ENCODE measurements around the gene CKB. TPM values are rescaled to one million over a fixed set of nuclear protein-coding genes. Genes with fewer than 3 reads are reported as not detected.

Gene CKB
- total and polyA plus RNA-seq, 4 donors = 46.6 to 109 (median 84.7) TPM

GRCh38 chr14:103561381-103562178 lies 39.0 kb upstream of the CKB start:
- Histone ChIP-seq H3K4me1 (ENCODE audit: control insufficient read depth in 1 of 2, insufficient read depth in 2 of 2, low read length in 2 of 2) (no peaks in the 10 kb centered on the region), H3K4me3 (ENCODE audit: low read length in 2 of 2) (peak overlapping the region; percentile 83 to 90), H3K27me3 (ENCODE audit: control insufficient read depth in 1 of 2, insufficient read depth in 2 of 2, low read length in 1 of 2) (no peaks in the 10 kb centered on the region), H3K27ac (ENCODE audit: low read depth in 1 of 2, low read length in 2 of 2) (peak overlapping the region in 1 of 2 donors; percentile 72), H3K36me3 (ENCODE audit: control insufficient read depth in 1 of 2, insufficient read depth in 2 of 2, low read length in 1 of 2) (no peaks in the 10 kb centered on the region), H3K9me3 (ENCODE audit: control insufficient read depth, low read length) (no peaks in the 10 kb centered on the region)
- intact Hi-C loops (cut with DNase I) = loop anchor here in 1 of 2 donors (2.0 kb wide), 1 partner anchor 65 kb away; no protein-coding TSS in a partner anchor
- DNase-seq (peak in 1 of 2 donors; percentile 59), ATAC-seq (ENCODE audit: low FRiP score) (peak; percentile 63)
- 5% methylated on average over 36 of the region's 36 CpGs for WGBS, 2 donors

- H3K4me1 ChIP-seq (ENCODE audit: control insufficient read depth in 1 of 2, insufficient read depth in 2 of 2, low read length in 2 of 2) = no peaks in the 10 kb centered on the region
- WGBS, 2 donors = 74 to 75% methylated on average over 8 of the region's 8 CpGs
- intact Hi-C loops (cut with DNase I) = loop anchor here in 1 of 2 donors (2.0 kb wide), 1 partner anchor 66 kb away; no protein-coding TSS in a partner anchor
- H3K27ac ChIP-seq (ENCODE audit: low read depth in 1 of 2, low read length in 2 of 2) = no peak overlapping the region
- ATAC-seq (ENCODE audit: low FRiP score) = no peak
- no peaks in the 10 kb centered on the region for H3K27me3 ChIP-seq (ENCODE audit: control insufficient read depth in 1 of 2, insufficient read depth in 2 of 2, low read length in 1 of 2)
- no peak overlapping the region for H3K4me3 ChIP-seq (ENCODE audit: low read length in 2 of 2)
- DNase-seq = peak in 1 of 2 donors; percentile 16
- H3K36me3 ChIP-seq (ENCODE audit: control insufficient read depth in 1 of 2, insufficient read depth in 2 of 2, low read length in 1 of 2) = no peaks in the 10 kb centered on the region
- H3K9me3 ChIP-seq (ENCODE audit: control insufficient read depth, low read length) = no peaks in the 10 kb centered on the region
Measured at GRCh38 chr14:103560691-103561090, 38.1 kb upstream of the CKB start.

DNA sequence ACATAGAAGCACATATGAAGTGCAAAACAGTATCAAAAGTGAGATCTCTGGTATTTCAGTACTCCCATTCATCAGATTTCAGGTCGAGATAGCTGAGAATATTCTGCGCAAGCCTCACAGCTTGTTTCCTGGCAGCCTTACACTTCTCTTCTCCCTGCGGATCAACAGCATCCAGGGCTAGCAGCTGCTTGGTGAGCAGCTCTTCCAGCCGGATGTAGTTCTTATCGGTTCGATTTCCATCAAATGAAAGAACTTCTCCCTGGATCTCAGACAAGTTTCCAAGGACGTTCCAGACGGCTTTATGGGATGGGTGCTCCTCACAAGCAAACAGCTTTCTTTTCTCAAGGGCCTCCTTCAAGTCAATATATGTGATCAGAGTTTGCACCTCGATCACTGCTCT lies 37.1 kb upstream of the CKB start:
- intact Hi-C loops (cut with DNase I) = loop anchor here in 1 of 2 donors (2.0 kb wide), 1 partner anchor 67 kb away; no protein-coding TSS in a partner anchor
- H3K27ac ChIP-seq (ENCODE audit: low read depth in 1 of 2, low read length in 2 of 2) = no peak overlapping the region
- H3K4me3 ChIP-seq (ENCODE audit: low read length in 2 of 2) = no peak overlapping the region
- H3K9me3 ChIP-seq (ENCODE audit: control insufficient read depth, low read length) = no peaks in the 10 kb centered on the region
- DNase-seq (peak in 1 of 2 donors; percentile 12), ATAC-seq (ENCODE audit: low FRiP score) (no peak)
- no peaks in the 10 kb centered on the region for H3K27me3 ChIP-seq (ENCODE audit: control insufficient read depth in 1 of 2, insufficient read depth in 2 of 2, low read length in 1 of 2)
- H3K36me3 ChIP-seq (ENCODE audit: control insufficient read depth in 1 of 2, insufficient read depth in 2 of 2, low read length in 1 of 2) = no peaks in the 10 kb centered on the region
- H3K4me1 ChIP-seq (ENCODE audit: control insufficient read depth in 1 of 2, insufficient read depth in 2 of 2, low read length in 2 of 2) = no peaks in the 10 kb centered on the region
- 73 to 77% methylated on average over 9 of the region's 9 CpGs for WGBS, 2 donors

- intact Hi-C loops (cut with DNase I) = no loop called here
- H3K27ac ChIP-seq (ENCODE audit: low read depth in 1 of 2, low read length in 2 of 2) = no peak overlapping the region
- H3K27me3 ChIP-seq (ENCODE audit: control insufficient read depth in 1 of 2, insufficient read depth in 2 of 2, low read length in 1 of 2) = no peaks in the 10 kb centered on the region
- DNase-seq = peak in 1 of 2 donors; percentile 26
- no peaks in the 10 kb centered on the region for H3K4me1 ChIP-seq (ENCODE audit: control insufficient read depth in 1 of 2, insufficient read depth in 2 of 2, low read length in 2 of 2)
- 80% methylated on average over 16 of the region's 16 CpGs for WGBS, 2 donors
- ATAC-seq (ENCODE audit: low FRiP score) = no peak
- H3K36me3 ChIP-seq (ENCODE audit: control insufficient read depth in 1 of 2, insufficient read depth in 2 of 2, low read length in 1 of 2) = no peaks in the 10 kb centered on the region
- H3K4me3 ChIP-seq (ENCODE audit: low read length in 2 of 2) = no peak overlapping the region
- no peaks in the 10 kb centered on the region for H3K9me3 ChIP-seq (ENCODE audit: control insufficient read depth, low read length)
Measured at GRCh38 chr14:103558071-103558882, 35.6 kb upstream of the CKB start.

DNA sequence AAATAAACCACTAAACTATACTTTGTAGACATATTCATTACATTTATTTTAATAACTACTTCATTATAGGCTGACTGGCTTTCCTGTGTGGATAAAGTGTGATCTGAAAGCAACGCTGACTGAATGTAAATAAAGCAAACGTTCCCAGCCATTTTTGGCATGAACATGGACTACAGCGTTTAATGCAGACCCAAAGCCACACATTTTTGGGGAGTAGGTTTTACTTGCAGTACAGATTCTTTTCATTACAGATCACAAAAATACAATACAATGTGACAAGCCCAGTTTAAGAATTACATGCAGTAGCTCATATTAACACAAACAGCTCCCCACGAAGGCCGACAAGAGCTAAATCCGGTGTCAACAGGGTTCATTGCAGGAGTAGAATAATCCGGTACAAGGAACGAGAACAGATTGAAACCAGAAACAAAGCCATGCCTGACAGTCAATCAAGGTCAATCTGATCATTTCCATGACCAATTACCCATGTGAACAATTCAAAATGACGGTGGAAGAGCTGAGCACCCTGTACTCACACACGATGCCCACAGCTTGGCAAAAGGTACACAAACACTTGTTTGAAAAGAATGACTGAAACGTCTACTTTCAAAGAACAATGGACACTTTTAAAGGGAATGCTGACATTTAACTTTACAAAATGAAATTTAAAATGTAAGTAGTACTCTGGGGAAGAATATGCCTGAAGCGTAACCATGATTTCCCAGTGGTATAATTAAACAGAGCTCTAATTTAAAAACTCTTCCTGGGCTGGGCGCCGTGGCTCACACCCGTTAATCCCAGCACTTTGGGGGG lies 34.5 kb upstream of the CKB start:
- intact Hi-C loops (cut with DNase I) = no loop called here
- Histone ChIP-seq H3K4me1 (ENCODE audit: control insufficient read depth in 1 of 2, insufficient read depth in 2 of 2, low read length in 2 of 2) (no peaks in the 10 kb centered on the region), H3K27ac (ENCODE audit: low read depth in 1 of 2, low read length in 2 of 2) (no peak overlapping the region), H3K9me3 (ENCODE audit: control insufficient read depth, low read length) (no peaks in the 10 kb centered on the region), H3K36me3 (ENCODE audit: control insufficient read depth in 1 of 2, insufficient read depth in 2 of 2, low read length in 1 of 2) (no peaks in the 10 kb centered on the region), H3K27me3 (ENCODE audit: control insufficient read depth in 1 of 2, insufficient read depth in 2 of 2, low read length in 1 of 2) (no peaks in the 10 kb centered on the region), H3K4me3 (ENCODE audit: low read length in 2 of 2) (no peak overlapping the region)
- no peak for ATAC-seq (ENCODE audit: low FRiP score)
- 55 to 57% methylated on average over 15 of the region's 15 CpGs for WGBS, 2 donors
- DNase-seq = peak in 1 of 2 donors; percentile 27

DNA sequence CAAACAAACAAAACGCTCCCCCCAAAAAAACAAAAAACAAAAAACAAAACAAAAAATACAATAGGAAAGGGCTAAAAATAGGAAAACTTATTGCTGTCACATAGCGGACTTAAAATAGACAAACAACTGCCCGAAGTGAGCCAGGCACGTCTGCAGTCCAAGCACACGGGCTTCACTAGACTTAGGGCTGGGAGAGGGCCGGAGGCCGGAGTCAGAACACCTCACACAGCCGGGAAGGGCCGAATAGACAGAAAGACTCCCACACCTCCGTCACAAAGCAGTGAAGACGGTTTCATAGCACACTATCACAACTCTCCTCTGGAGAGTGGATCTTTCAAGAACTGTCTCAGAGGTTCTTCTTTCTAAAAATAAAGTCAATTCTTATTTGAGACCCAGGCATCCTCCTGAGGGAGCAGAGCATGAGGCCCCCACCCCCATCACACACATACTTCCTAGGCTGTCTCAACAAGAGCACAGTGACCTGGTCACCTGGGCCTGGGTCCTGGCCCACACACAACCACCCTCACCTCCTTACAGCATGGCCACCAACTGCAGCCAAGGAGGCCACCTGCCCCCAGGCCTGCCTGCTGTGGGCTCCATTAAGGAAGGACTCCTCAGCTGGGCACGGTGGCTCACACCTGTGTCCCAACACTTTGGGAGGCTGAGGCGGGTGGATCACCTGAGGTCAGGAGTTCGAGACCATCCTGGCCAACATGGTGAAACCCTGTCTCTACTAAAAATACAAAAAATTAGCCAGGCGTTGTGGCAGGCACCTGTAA lies 33.1 kb upstream of the CKB start:
- Histone ChIP-seq H3K9me3 (ENCODE audit: control insufficient read depth, low read length) (no peaks in the 10 kb centered on the region), H3K27ac (ENCODE audit: low read depth in 1 of 2, low read length in 2 of 2) (no peak overlapping the region), H3K36me3 (ENCODE audit: control insufficient read depth in 1 of 2, insufficient read depth in 2 of 2, low read length in 1 of 2) (no peaks in the 10 kb centered on the region), H3K27me3 (ENCODE audit: control insufficient read depth in 1 of 2, insufficient read depth in 2 of 2, low read length in 1 of 2) (no peaks in the 10 kb centered on the region), H3K4me3 (ENCODE audit: low read length in 2 of 2) (no peak overlapping the region), H3K4me1 (ENCODE audit: control insufficient read depth in 1 of 2, insufficient read depth in 2 of 2, low read length in 2 of 2) (no peaks in the 10 kb centered on the region)
- 58 to 63% methylated on average over 15 of the region's 15 CpGs for WGBS, 2 donors
- peak in 1 of 2 donors; percentile 52 for DNase-seq
- no peak for ATAC-seq (ENCODE audit: low FRiP score)
- intact Hi-C loops (cut with DNase I) = no loop called here

DNA sequence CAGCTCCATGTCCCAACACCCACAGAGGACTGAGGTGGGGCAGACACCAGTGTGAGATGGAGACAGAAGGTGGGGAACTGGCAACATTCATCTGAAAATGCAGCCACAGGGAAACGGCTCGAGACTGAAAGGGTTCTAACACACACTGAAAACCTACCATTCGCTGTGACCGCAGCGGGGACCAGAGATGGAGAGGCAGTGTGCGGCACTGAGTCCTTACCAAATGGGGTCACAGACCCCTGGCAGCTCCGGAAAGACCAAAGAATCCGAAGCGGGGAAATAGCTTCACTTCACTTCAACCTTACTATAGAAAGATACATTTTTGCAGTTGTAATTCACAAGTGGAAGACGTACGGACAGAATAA lies 30.2 kb upstream of the CKB start:
- DNase-seq (peak in 1 of 2 donors; percentile 35), ATAC-seq (ENCODE audit: low FRiP score) (no peak)
- H3K4me1 ChIP-seq (ENCODE audit: control insufficient read depth in 1 of 2, insufficient read depth in 2 of 2, low read length in 2 of 2) = no peaks in the 10 kb centered on the region
- H3K27ac ChIP-seq (ENCODE audit: low read depth in 1 of 2, low read length in 2 of 2) = peak overlapping the region; percentile 48 to 51
- no peak overlapping the region for H3K4me3 ChIP-seq (ENCODE audit: low read length in 2 of 2)
- H3K36me3 ChIP-seq (ENCODE audit: control insufficient read depth in 1 of 2, insufficient read depth in 2 of 2, low read length in 1 of 2) = no peaks in the 10 kb centered on the region
- WGBS, 2 donors = 92 to 93% methylated on average over 11 of the region's 11 CpGs
- H3K9me3 ChIP-seq (ENCODE audit: control insufficient read depth, low read length) = no peaks in the 10 kb centered on the region
- H3K27me3 ChIP-seq (ENCODE audit: control insufficient read depth in 1 of 2, insufficient read depth in 2 of 2, low read length in 1 of 2) = no peaks in the 10 kb centered on the region
- intact Hi-C loops (cut with DNase I) = no loop called here
